PFSK-1 (cell line): Measurements from ENCODE around the gene CFAP74.

Experiments
- REST ChIP-seq, 2 experiments: IDR thresholded peaks; 2 replicates each; pipeline versions ENCODE4 v1.6.1 to v1.8.0; 2011 to 2012; ENCODE audit warnings: low read depth in 2 of 2, low read length in 2 of 2, control low read depth in 1 of 2, inconsistent platforms in 1 of 2, mild to moderate bottlenecking in 1 of 2, moderate library complexity in 1 of 2; ENCODE audit not compliant: insufficient read depth in 1 of 2
- TAF1 ChIP-seq: IDR thresholded peaks from 2 replicates; pipeline ENCODE4 v1.6.1; 2012; ENCODE audit warnings: low read length, control low read depth, borderline replicate concordance; ENCODE audit not compliant: insufficient read depth

GRCh38 chr1:1946540-1946939 is 57.0 kb downstream of the CFAP74 start:
- TF ChIP-seq TAF1 (no peak), REST (IDR thresholded peaks at IDR 0.05; ENCODE audit: insufficient read depth in 1 of 2, low read depth in 2 of 2, low read length in 2 of 2) (no peak)
